HepG2 (cell line): ENCODE measurements around the gene ANO4.

ENCODE experiments used
- CEBPB ChIP-seq: IDR thresholded peaks from 2 replicates; pipeline ENCODE4 v1.6.1; 2011; ENCODE audit warnings: low read depth, low read length, improper control_type of control experiment, borderline replicate concordance
- FOXC1 ChIP-seq: sonication (generic); formaldehyde crosslinking; IDR thresholded peaks from 2 replicates; pipeline ENCODE4 v1.8.0; 2022; ENCODE audit warnings: mild to moderate bottlenecking, missing genetic modification reagents, borderline replicate concordance
- IRF2 ChIP-seq: IDR thresholded peaks from 2 replicates; pipeline ENCODE4 v1.6.1; 2018; ENCODE audit warnings: missing genetic modification reagents, missing compliant biosample characterization
- KDM3A ChIP-seq: IDR thresholded peaks from 2 replicates; pipeline ENCODE4 v1.6.1; 2018; ENCODE audit warnings: low read depth, missing compliant biosample characterization
- NFIC ChIP-seq: IDR thresholded peaks from 2 replicates; pipeline ENCODE4 v1.6.1; 2012; ENCODE audit warnings: mild to moderate bottlenecking, low read length, inconsistent platforms
- POLR2A ChIP-seq, 2 experiments: IDR thresholded peaks; 2 replicates each; pipeline ENCODE4 v1.6.1; 2011; ENCODE audit warnings: low read depth in 2 of 2, low read length in 2 of 2, mild to moderate bottlenecking in 1 of 2, moderate library complexity in 1 of 2; ENCODE audit not compliant: insufficient read depth in 1 of 2
- RAD21 ChIP-seq: fragments of 450-650 bp; formaldehyde crosslinking; IDR thresholded peaks from 2 replicates; pipeline ENCODE4 v1.5.0; 2020; ENCODE audit warnings: mild to moderate bottlenecking
- RBAK ChIP-seq: sonication (generic); formaldehyde crosslinking; IDR thresholded peaks from 2 replicates; pipeline ENCODE4 v1.5.1; 2020; ENCODE audit warnings: mild to moderate bottlenecking, missing genetic modification reagents
- SIN3A ChIP-seq: IDR thresholded peaks from 2 replicates; pipeline ENCODE4 v1.6.1; 2011; ENCODE audit warnings: low read depth, mild to moderate bottlenecking, control low read depth, low read length, borderline replicate concordance
- STAG1 ChIP-seq: sonication (generic); formaldehyde crosslinking; IDR thresholded peaks from 2 replicates; pipeline ENCODE4 v1.4.0; 2020; ENCODE audit warnings: missing genetic modification reagents
- TAF1 ChIP-seq: sonication (generic); formaldehyde crosslinking; IDR thresholded peaks from 2 replicates; pipeline ENCODE4 v1.4.0; 2020; ENCODE audit warnings: missing genetic modification reagents
- TF ChIP-seq, protein P1 (sequence below): sonication (generic); formaldehyde crosslinking; IDR thresholded peaks from 2 replicates; pipeline ENCODE4 v1.4.0; 2020; ENCODE audit warnings: missing genetic modification reagents
- TF ChIP-seq, protein P2 (sequence below): sonication (generic); formaldehyde crosslinking; IDR thresholded peaks from 2 replicates; pipeline ENCODE4 v1.4.0; 2020; ENCODE audit warnings: missing genetic modification reagents

DNA sequence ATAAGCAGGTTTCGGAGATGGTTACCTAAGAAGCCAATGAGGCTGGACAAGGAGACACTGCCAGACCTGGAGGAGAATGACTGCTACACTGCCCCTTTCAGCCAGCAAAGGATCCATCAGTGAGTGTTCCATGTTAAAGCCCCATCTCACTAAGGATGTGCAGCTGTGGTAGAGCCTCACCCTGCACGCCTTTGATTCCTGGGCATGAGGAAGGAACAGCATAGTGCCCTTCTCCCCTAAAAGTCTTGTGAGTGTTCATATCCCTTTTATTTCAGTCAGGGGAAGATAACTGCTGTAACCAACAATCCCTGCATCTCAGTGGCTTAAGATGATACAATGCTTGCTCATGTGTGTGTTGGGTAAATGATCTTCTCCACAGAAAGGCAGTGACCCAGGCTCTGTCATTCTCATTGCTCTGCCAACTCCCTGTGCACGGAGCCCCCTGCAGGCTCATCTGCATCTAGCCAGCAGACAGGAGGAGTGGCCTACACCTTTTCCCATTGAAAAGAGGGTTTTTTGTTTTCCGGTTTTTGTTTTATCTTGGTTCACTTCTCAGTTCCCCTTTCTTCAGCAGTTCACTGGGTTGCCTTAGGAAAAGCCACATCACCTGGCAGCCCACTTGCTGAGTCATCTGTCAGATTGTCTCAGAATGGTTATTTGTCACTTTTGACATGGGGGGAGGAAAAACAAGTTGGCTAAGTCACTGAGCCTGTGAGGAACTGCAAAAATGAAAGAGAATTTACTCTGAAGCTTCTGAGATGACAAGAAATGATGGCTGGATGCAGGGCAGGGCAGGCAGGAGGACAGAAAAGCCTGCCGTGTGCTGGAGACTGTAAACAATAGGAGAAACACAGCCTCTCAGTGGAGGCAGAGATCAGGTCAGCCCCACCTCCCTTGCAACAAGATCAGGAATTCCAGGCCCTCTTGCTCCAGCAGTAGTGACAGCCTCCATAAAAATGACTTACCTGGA lies 193.3 kb downstream of the ANO4 start:
- no peak for TF ChIP-seq IRF2 (CRISPR knock-in tag)
- no peak for TF ChIP-seq SIN3A
- no peak for TF ChIP-seq FOXC1 (CRISPR knock-in tag)
- TF ChIP-seq RBAK, result no peak
- TF ChIP-seq NFIC, result no peak
- TF ChIP-seq KDM3A (CRISPR knock-in tag), result no peak
- TF ChIP-seq, protein P1, sequence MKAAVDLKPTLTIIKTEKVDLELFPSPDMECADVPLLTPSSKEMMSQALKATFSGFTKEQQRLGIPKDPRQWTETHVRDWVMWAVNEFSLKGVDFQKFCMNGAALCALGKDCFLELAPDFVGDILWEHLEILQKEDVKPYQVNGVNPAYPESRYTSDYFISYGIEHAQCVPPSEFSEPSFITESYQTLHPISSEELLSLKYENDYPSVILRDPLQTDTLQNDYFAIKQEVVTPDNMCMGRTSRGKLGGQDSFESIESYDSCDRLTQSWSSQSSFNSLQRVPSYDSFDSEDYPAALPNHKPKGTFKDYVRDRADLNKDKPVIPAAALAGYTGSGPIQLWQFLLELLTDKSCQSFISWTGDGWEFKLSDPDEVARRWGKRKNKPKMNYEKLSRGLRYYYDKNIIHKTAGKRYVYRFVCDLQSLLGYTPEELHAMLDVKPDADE (CRISPR knock-in tag), result no peak
- TF ChIP-seq RAD21 (CRISPR knock-in tag), result no peak
- TF ChIP-seq STAG1 (CRISPR knock-in tag), result no peak; the same call in 1 of the 2 replicates
- no peak for TF ChIP-seq CEBPB
- TF ChIP-seq, protein P2, sequence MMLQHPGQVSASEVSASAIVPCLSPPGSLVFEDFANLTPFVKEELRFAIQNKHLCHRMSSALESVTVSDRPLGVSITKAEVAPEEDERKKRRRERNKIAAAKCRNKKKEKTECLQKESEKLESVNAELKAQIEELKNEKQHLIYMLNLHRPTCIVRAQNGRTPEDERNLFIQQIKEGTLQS (CRISPR knock-in tag), result no peak
- no peak for TF ChIP-seq TAF1 (CRISPR knock-in tag)
- no peak for TF ChIP-seq POLR2A (IDR thresholded peaks at IDR 0.05; ENCODE audit: insufficient read depth in 1 of 2, low read depth in 2 of 2, low read length in 2 of 2)
